Occipital lobe (tissue), 2 donors: ENCODE measurements around the gene GABARAPL2. TPM values are rescaled to one million over a fixed set of nuclear protein-coding genes. Genes with fewer than 3 reads are reported as not detected.
"Not testable (repeated sequence)": the region's sequence is repeated elsewhere in the genome, so short reads cannot be mapped to it uniquely, and the experiment has no call there.

Source experiments
- DNase-seq: peaks from one replicate; lab custom pipeline; 2025; lab: John Stamatoyannopoulos, UW
- total RNA-seq: library from RNA; depleted of rRNA; stranded (reverse); fragments of >200 nt; gene quantifications from one replicate; pipeline ENCODE4 v1.2.3, GENCODE V29; 2014

Gene GABARAPL2, protein sequence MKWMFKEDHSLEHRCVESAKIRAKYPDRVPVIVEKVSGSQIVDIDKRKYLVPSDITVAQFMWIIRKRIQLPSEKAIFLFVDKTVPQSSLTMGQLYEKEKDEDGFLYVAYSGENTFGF
- 80.3 TPM for total RNA-seq

DNA sequence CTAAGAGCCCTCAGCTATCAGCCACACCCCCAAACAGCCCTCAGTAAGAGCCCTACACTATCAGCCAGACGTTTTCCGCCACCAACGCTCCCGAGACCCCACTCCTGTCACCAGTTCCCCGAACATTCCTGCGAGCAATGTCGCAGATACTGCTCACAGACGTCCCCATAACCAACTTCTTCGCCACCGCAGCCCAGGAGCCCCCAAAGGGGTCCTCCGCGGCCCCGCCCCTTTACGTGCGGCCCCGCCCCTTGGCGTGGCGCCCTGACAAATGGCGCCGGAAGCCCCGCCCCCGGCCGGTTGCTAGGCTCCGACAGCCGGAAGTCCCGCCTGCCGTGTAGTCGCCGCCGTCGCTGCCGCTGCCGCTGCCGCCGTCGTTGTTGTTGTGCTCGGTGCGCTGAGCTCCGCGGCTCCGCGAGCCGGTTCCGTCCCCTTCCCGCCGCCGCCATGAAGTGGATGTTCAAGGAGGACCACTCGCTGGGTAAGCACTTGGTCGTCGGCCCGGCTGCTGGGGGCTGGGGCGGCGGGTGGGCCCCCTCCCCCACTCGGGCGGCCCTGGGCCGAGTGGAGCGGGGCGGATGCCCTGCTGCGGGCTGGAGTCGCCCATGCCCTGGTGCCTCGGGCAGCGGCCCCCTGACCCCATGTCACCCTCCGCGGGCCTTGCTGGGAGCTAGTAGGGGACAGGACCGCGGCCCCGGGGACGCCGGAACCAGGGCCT lies at the start of gene GABARAPL2:
Gene GABARAPL2 (plus strand): TSS at position 340 of the 718 bp plus-strand sequence. CDS start 108 bp downstream, at position 448.
- DNase-seq = peak; percentile 73

DNA sequence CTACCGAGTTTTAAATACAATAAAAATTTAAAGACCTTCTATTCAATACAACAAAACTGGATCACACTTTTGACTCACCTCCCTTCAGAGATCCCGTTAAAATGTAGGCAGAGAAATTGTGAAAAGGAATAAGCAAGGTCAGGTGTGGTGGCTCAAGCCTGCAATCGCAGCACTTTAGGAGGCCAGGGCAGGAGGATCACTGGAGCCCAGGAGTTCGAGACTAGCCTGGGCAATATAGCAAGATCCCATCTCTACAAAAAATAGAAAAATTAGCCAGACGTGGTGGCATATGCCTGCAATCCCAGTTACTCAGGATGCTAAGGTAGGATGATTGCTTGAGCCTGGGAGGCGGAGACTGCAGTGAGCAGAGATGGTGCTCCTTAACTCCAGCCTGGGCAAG lies 47.0 kb upstream of the GABARAPL2 start:
- no peak for DNase-seq

DNA sequence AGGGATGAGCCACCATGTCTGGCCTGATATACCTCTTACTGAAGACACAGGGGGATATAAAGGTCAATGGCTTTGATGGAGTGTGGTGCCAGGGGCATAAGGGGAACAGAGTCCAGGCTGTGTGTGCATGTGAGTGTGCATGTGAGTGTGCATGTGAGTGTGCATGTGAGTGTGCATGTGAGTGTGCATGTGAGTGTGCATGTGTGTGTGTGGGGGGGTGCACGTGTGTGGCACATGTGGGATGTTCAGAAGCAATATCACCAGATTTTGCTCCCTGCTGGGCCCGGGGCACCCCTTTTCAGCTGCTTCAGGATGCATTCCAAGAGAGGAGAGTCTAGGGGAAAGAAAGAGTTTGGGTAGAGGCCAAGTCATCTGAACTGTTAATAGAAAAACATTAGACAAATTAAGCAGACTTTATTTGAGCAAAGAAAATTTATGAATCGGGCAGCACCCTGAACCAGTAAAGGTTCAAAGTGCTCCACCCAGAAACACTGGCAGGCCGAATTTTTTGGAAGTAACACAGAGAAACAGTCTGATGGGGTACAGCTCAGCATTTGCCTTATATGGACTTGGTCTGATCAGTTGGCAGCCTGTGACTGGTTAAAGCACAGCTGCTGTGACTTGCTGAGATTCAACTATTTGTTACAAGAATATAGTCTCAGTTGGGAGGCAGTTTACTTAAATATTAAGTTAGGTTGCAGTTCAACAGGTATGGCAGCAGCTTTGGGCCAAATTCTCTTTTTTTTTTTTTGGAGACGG lies 40.0 kb upstream of the GABARAPL2 start:
- no peak for DNase-seq

DNA sequence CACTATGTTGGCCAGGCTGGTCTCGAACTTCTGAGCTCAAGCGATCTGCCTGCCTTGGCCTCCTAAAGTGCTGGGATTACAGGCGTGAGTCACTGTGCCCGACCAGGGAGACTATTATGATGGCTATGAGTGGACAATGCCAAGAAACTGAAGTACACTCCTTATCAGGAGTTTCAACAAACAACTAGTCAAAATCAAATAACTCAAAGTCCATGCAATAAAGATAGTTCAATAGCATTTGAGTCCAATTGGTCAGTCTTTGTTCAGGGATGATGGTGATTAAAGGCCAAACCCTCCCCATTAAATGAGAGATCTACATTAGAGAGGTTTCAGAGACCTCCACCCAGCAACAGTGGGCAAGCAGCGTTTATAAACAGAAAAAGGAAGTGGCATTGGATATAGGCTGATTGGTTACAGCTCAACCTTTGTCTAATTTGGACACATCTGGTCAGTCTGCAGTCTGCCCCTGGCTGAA lies 38.3 kb upstream of the GABARAPL2 start:
- no peak for DNase-seq

DNA sequence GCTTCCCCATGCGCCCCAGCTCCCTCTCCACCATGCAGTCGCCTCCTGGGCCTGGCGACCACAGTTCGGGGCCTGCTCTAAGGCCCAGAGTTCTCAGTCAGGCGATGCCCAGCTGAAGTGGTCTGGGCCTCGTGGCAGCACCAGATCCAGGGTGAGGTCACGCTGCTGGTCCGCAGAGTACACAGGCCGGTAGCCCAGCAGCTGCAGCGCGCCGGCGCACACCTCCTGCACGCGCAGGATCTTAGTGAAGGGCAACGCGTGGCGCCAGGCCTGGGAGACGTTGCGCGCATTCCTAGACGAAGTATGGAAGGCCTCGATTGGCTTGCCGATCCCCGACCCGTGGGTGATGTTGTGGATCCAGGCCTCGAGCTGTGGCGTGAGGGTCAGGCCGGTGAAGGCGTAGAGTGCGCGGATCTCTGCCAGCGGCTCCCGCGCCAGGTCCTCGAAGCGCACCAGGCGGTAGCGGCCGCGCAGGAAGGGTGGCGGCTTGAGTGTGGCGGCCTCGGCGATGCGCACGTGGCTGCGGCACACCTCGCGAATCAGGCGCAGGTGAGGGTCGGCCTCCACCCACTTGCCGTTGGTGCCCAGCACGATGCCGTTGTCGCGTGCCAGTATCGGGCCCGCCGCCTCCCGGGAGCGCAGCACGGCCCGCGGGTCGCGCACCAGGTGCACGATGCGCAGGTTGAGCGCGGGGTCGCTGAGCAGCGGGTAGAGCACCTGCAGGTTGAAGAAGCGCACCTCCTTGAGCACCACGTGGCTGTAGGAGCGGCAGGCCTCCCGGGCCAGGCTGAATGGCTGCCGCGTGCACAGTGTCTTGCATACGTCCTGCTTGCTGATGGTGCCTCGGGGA lies 36.9 kb upstream of the GABARAPL2 start:
- DNase-seq = no peak

DNA sequence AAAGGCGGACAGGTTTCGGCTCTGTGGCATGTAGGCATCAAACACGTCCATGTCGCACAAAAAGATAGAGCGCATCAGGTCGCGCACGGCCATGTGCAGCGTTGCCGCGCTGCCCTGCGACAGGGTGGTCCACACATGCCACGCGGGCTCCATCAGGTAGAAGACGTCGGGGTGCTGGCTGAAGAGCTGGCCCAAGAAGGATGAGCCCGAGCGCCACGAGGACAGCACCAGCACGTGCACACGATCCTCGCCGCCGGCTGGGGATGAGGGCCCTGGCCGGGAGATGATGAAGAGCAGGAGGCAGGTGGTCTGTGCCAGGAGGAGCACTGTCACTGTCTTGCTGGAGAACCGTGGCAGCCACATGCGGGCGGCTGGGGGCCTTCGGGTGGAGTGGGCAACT lies 36.2 kb upstream of the GABARAPL2 start:
- no peak for DNase-seq

DNA sequence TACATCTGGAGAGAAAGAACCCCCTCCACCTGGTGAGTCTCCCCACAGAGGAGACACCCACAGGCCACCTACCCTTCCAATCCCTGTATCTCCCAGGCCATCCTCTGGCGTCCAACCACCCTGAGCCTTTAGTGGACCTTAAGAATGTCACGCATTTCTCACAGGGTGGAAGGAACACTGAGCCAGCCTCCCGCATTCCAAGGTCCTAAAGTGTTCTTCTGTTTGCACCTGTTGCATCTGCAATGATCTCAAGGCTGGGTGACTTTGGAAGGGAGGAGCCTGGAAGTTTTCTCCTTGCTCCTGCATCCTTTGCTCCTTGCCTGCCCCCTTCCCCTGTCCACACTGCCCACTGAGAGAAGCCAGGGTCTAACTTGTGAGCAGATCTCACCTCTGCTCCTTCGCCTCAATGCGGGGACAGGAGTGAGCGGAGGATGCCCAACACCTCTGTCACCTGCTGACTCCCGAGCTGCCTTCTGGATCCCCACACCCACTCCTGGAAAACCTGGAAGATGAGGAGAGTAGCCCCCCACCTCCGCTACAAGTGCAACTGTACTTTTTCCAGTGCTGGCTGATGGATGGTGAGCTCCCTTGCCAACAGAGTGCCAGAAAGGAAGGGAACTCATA lies 33.9 kb upstream of the GABARAPL2 start:
- no peak for DNase-seq

DNA sequence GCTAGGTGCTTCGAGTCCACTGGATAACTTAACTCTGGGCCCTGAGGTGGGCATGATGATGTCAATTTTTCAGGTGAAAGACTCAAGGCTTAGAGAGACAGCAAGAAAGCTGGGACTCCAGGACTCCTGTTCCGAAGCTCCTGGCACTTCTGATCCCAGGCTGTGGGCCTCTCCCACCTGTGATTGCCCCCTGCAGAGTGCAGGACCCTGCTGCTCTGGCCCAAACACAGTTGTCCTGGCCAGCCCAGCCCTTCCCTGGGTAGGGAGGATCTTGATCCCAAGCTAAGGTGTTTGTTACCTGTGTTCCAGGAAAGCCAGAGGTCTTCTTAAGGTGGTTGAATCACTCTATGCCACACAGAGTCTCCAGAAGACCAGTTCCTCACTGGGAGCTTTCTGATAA lies 33.4 kb upstream of the GABARAPL2 start:
- DNase-seq = no peak

DNA sequence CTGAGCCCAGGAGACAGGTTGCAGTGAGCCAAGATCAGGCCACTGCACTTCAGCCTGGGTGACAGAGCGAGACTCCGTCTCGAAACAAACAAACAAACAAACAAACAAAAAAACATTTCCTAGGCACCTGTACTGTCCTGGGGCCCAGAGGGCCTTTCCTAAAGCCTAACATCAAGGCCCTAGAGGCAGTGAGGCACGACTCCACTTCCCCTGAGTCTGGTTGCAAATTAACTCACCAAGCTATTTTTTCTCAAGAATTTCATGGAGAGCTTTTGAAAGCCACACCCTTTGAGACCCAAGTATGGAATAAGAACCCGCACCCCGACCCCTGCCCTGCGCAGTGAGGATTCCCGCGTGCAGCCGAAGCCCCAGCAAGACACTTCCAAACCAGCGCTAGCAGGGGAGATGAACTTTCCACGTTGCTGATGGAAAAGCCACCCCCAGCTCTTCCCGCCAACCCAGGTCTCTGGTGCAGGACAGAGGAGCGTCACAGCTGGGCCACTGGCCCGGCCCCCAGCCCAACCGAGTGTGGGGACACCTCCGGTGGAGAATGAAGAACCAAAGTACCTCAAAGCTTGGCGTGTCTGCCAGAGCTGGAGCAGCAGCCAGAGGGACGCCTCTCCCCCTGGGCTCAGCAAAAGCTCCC lies 31.5 kb upstream of the GABARAPL2 start:
- DNase-seq = no peak

DNA sequence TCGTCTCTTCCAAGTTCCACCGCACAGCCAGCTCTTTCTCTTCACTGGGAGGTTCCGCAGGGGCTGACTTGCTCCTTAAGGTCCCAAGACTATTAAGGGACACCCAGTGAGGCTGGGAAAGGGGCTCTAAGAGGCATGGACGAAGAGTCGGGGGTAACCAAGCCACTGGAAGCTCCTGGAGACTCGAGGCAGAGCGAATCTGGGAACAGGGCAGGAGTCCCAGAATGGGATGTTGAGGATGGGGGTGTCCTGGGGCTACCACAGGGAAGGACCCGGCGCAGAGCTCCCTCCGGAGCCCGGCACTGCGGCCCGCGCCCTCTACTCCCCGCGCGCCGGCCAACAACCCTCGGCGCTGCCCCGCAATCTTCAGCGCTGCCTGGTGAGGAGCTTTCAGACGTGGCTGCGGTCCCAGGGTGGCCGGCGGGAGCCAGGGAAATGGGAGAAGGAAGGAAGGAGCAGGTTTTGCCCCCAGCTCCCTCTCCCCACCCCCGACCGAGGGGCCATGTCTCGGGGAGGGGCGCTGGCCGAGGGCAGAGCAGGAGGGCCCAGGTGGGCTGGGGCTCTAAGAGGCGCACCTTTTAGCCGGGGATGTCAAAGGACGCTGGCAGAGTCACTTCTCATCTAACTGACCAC lies 30.9 kb upstream of the GABARAPL2 start:
- DNase-seq = no peak

DNA sequence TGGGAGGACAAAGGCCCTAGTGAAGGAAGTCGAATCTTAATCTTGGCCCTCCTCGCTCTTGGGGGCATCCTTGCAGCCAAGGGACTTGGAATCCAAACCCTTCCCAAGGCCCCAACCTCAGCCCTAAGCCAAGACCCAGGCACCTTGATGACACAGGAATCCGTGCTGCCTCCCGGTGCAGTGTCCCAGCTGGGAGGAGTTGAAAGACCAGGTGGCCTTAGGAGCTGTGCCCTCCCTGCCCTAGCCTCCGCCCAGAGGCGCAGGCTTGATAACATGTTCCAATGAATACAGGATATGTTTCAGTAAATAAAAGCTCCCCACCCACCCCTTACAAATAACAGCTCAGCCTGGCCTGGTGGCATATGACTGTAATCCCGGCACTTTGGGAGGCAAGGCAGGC lies 30.3 kb upstream of the GABARAPL2 start, which contains the start of gene CHST5:
Gene CHST5 (minus strand): TSS at position 208 of the 400 bp plus-strand sequence. CDS start 5,724 bp downstream, outside the sequence.
- DNase-seq = no peak

DNA sequence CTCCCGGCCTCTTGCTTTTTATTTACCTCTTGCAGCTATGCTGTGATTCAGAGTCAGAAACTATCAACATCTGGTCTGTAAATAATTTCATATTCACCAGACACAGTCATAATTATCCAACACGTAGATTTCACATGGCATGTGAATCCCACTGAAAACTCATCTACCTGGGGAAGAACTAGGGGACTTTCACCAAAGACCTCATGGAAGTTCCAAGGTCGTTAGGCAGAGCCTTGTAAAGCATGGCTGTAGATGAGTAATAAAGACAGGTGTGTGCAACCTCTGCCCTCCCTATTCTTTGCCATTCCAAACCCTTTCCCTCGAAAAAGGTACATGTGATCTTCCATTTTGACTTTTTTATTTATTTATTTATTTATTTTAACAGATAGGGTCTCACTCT lies 28.4 kb upstream of the GABARAPL2 start:
- no peak for DNase-seq

DNA sequence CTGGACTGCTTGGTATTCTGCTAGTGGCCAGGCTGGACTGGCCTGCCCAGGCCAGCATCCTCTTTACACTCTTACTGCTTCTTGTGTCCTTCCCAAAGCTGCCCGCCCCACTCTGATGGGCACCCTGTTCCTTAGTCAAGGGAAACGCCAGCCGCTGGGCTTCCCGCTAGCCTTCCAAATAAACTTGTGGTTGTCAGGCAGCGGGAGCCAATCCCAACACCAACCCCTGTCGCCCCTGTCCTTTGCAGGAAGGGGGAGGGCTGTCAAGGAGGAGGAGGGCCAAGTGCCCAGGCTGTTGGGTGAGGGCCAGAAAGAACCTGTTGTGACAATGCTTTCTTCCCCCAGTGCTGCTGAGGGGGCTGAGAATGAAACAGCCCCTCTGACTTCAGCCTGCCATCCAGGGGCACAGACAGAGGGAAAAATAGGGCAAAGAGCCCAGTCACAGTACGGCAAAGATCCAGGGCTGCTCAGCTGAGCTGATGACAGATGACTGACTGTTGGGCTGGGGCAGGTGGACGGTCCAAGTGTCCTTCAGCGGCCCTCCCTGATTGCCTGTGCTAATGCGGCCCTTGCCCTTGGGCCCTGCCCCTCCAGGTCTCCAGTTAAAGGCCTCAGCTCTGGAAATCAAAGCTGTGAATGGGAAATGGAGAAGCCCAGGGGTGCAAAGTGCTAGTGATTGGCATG lies 27.2 kb upstream of the GABARAPL2 start:
- peak; percentile 1 for DNase-seq

DNA sequence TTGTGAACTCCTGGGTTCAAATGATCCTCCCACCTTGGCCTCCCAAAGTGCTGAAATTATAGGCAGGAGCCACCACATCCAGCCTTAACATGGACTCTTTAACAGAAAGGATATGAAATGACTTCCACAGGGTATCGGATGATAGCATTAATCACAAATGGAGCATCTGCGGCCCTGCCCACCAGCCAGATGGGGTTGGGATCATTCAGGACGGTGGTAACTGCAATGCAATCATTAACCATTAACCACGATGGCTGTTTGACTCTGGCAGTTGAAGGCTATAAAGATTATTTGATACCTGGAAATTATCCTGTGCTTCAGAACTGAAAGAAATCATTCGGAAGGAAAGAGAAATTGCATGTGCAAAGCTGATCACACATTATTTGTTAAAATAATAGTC lies 24.9 kb upstream of the GABARAPL2 start:
- DNase-seq = no peak

DNA sequence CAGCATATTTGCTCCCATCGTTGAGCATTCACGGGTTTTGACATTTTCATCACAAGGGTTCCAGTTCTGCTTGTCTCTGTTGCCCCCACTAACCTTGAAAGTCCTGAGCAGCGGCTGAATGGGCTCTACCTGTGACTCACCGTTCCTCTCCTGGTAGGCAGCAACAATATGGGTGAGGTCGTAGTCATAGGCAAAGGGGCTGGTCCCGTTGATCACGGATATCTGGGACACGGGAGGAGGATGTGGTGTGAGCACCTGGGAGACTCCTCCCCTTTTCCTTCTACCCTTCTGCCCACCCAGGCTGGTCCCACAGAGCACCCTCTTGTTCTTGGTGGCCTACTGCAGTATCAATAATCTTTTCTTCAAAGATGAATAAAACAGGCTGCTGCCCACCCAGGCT lies 23.7 kb upstream of the GABARAPL2 start:
- not testable (repeated sequence) for DNase-seq

DNA sequence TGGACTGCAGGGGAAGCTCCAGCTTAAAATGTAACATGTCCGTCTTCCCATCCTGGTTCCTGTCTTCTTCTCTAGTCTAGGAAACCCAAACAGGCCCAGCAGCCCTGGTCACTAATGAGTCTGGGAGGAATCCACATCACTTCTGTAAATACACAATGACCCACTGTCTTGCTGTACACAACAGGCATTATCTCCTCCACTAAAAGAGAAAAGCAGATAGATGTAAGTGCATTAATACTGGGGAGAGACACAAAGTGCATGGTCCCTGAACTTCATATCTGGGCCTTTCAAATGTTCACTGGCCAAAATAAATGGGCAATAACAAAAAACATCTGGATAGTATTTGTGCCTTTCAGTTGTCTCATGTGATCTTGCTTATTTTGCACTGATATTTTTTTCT lies 20.3 kb upstream of the GABARAPL2 start:
- DNase-seq = not testable (repeated sequence)

DNA sequence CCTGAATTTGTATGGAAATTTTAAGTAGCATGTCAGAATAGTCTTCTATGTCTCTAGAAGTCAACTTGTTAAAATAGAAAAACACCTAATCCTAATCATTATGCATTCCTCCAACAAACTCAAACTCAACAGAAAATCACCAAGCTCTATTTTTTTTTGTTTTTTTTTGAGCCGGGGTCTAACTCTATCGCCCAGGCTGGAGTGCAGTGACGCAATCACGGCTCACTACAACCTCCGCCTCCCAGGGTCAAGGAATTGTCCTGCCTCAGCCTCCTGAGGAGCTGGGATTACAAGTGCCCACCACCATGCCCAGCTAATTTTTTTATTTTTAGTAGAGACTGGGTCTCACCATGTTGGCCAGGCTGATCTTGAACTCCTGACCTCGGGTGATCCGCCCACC lies 19.9 kb upstream of the GABARAPL2 start:
- DNase-seq = no peak

DNA sequence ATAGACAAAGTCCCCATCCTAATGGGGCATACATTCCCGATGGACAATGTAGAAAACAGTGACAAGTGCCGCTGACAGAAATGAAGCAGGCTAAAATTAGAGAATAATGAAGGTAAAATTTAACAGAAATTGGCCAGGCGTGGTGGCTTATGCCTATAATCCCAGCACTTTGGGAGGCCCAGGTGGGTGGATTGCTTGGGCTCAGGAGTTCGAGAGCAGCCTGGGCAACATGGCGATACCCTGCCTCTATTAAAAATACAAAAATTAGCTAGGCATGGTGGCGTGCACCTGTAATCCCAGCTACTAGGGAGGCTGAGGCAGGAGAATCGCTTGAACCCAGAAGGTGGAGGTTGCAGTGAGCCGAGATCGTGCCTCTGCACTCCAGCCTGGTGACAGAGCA lies 17.7 kb upstream of the GABARAPL2 start:
- not testable (repeated sequence) for DNase-seq

DNA sequence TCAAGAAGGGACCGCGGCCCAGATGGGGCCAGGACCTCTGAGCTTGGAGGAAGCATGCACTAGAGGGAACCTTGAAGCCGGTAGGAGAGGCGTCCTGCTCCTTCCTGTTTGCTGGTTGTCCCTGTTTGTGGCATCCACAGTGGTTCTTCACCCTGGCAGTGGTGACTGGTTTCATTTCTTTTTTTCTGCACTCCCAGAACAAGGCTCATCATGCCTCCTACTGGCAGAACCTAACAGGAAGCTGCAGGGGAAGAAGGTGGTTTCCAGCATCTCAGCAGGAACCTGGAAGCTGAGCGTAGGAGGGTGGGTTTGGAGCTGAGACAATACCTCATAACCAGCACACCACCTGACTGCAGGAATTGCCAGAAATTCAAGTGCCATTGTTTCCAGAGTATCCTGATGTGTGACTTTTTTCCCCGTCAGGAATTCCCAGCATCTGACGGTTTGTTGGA lies 15.9 kb upstream of the GABARAPL2 start:
- peak; percentile 28 for DNase-seq
